CD4-positive, alpha-beta T cell (primary cell): ENCODE data around the gene CCNG2. TPM values are rescaled to one million over a fixed set of nuclear protein-coding genes. Genes with fewer than 3 reads are reported as not detected.

Experiments
- ATAC-seq: fragments of 200-7000 bp; cut with Tn5 transposase; one replicate; pipeline ENCODE4 v1.10.0; 2022; ENCODE audit warnings: mild to moderate bottlenecking; ENCODE audit not compliant: poor library complexity
- CTCF ChIA-PET: fragments of 350-600 bp; sonication (Branson Sonifier 250); formaldehyde crosslinking; loops from one replicate; lab custom pipeline; 2021; ENCODE audit warnings: antibody characterized with exemption, inconsistent platforms; lab: Charles Lee
- POLR2A ChIA-PET: fragments of 350-600 bp; sonication (Branson Sonifier 250); formaldehyde crosslinking; loops from one replicate; lab custom pipeline; 2021; ENCODE audit warnings: antibody characterized with exemption, inconsistent platforms; lab: Charles Lee
- DNase-seq, 14 experiments: peaks; one replicate each; pipeline ENCODE4 v3.0.0-alpha.2; 2013 to 2020; ENCODE audit warnings: mixed read lengths in 2 of 14
- H3K27ac ChIP-seq, 2 donors: one replicate each; pipeline versions ENCODE4 v1.5.1 to v1.7.0; 2013; ENCODE audit warnings: low read length in 2 of 2, low read depth in 1 of 2, mild to moderate bottlenecking in 1 of 2
- H3K27me3 ChIP-seq, 2 experiments: 1 replicate in 1 of 2; 2 replicates in 1 of 2; pipeline versions ENCODE4 v1.6.1 to v1.7.0; 2013; ENCODE audit warnings: low read length in 2 of 2, control low read depth in 1 of 2, mild to moderate bottlenecking in 1 of 2, moderate library complexity in 1 of 2; ENCODE audit not compliant: insufficient read depth in 2 of 2, control insufficient read depth in 1 of 2
- H3K36me3 ChIP-seq: one replicate; pipeline ENCODE4 v1.6.1; 2013; ENCODE audit warnings: low read length, control low read depth; ENCODE audit not compliant: insufficient read depth
- H3K4me1 ChIP-seq: one replicate; pipeline ENCODE4 v1.6.1; 2013; ENCODE audit warnings: low read length, control low read depth; ENCODE audit not compliant: insufficient read depth
- H3K4me3 ChIP-seq: one replicate; pipeline ENCODE4 v1.5.1; 2013; ENCODE audit warnings: mild to moderate bottlenecking, low read length, moderate library complexity
- H3K9me3 ChIP-seq, 2 experiments: 1 replicate in 1 of 2; 2 replicates in 1 of 2; pipeline versions ENCODE4 v1.6.1 to v1.7.0; 2013; ENCODE audit warnings: low read length in 2 of 2, mild to moderate bottlenecking in 2 of 2, control low read depth in 1 of 2, moderate library complexity in 1 of 2; ENCODE audit not compliant: control insufficient read depth in 1 of 2, insufficient read depth in 1 of 2
- H3K27ac Mint-ChIP-seq: one replicate; pipeline ENCODE4 v1.8.0; 2020; ENCODE audit warnings: mixed read lengths
- H3K27me3 Mint-ChIP-seq: one replicate; pipeline ENCODE4 v1.8.0; 2021; ENCODE audit warnings: mixed read lengths
- H3K36me3 Mint-ChIP-seq: one replicate; pipeline ENCODE4 v1.8.0; 2021; ENCODE audit warnings: low read depth, mixed read lengths
- H3K4me1 Mint-ChIP-seq: one replicate; pipeline ENCODE4 v1.8.0; 2021; ENCODE audit warnings: low read depth, mixed read lengths
- H3K4me3 Mint-ChIP-seq: one replicate; pipeline ENCODE4 v1.8.0; 2020; ENCODE audit warnings: mild to moderate bottlenecking, mixed read lengths
- H3K9me3 Mint-ChIP-seq: one replicate; pipeline ENCODE4 v1.8.0; 2020; ENCODE audit warnings: mixed read lengths
- intact Hi-C, 2 experiments: fragments of 100-400 bp; cut with DNase I in 1 of 2; cut with micrococcal nuclease in 1 of 2; formaldehyde crosslinking; loops; one replicate each; pipeline versions ENCODE4 v1.15.1 to v1.9.0; 2023 to 2025; cut with DNase I, micrococcal nuclease
- total RNA-seq, 174 experiments: library from RNA in 2 of 174; stranded (reverse) in 2 of 174; gene quantifications; one replicate each; pipeline ENCODE4 v1.2.3 and lab custom pipeline; 2021 to 2026
- TF ChIP-seq, protein P1 (sequence below): fragments of 200-600 bp; IDR thresholded peaks from one replicate; pipeline ENCODE4 v1.8.0; 2022; ENCODE audit warnings: antibody characterized with exemption, mild to moderate bottlenecking

The CCNG2 gene
- total RNA-seq, 2 experiments from 2014 or later = 20.6 to 21.3 TPM

DNA sequence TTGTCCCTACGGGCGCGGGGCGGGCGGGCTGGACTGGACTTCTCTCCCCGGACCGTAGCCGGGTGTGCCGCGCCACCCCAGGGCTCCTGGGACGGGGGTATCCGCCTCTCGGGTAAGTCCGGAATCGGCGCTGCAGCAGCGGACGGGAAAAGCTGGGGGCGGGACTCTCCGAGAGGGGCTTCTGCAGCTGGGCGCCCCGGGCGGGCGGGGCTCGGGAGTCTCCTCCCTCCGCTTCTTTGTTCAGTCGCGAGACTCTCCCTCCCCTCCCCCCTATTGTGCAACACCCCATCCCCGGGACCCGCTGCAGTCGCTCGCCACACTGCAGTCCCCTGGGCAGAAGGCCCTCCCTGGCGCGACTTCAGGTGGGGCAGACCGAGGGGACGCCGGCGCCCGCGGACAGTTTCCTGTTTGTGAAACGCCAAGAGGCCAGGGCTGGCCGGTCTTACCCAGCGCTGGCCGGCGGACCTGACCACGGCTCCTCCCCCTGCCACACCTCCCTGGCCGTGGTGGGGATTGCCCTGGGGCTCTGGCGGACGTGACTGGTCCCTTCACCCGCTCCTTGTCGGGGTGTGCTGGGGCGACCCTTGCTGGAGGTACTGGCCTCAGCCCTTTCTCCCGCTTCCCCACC, 966 bp downstream of the CCNG2 start:
- CTCF ChIA-PET = interaction anchor here (1.1 kb wide), 1 partner anchor 77 kb away, joined by 3 read pairs; no protein-coding TSS in a partner anchor
- H3K9me3 ChIP-seq = no peaks in the 10 kb centered on the region
- H3K27ac ChIP-seq = peak overlapping the region; percentile 52 to 73
- H3K27me3 ChIP-seq = no peaks in the 10 kb centered on the region
- TF ChIP-seq, protein P1, sequence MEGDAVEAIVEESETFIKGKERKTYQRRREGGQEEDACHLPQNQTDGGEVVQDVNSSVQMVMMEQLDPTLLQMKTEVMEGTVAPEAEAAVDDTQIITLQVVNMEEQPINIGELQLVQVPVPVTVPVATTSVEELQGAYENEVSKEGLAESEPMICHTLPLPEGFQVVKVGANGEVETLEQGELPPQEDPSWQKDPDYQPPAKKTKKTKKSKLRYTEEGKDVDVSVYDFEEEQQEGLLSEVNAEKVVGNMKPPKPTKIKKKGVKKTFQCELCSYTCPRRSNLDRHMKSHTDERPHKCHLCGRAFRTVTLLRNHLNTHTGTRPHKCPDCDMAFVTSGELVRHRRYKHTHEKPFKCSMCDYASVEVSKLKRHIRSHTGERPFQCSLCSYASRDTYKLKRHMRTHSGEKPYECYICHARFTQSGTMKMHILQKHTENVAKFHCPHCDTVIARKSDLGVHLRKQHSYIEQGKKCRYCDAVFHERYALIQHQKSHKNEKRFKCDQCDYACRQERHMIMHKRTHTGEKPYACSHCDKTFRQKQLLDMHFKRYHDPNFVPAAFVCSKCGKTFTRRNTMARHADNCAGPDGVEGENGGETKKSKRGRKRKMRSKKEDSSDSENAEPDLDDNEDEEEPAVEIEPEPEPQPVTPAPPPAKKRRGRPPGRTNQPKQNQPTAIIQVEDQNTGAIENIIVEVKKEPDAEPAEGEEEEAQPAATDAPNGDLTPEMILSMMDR = no peak
- peak; percentile 34 to 86 (median 64) for DNase-seq
- peak overlapping the region; percentile 95 for H3K4me3 Mint-ChIP-seq
- no peaks in the 10 kb centered on the region for H3K9me3 Mint-ChIP-seq
- H3K27ac Mint-ChIP-seq = peak overlapping the region; percentile 97
- peak overlapping the region; percentile 89 for H3K4me3 ChIP-seq
- peaks cover 39% of the 10 kb centered on the region for H3K36me3 Mint-ChIP-seq
- ATAC-seq = peak; percentile 11
- peaks cover 52% of the 10 kb centered on the region for H3K4me1 Mint-ChIP-seq
- H3K27me3 Mint-ChIP-seq = peaks cover 5% of the 10 kb centered on the region
- intact Hi-C loops = loop anchor here (1.0 to 10.0 kb wide), 13 partner anchors 44 to 1643 kb away; partner anchors contain the start of genes CCNI (in 1 of the 2), RCHY1 (in 1 of the 2), SCARB2 (in 1 of the 2) and SEPTIN11 (in 1 of the 2)
- peaks cover 9% of the 10 kb centered on the region for H3K36me3 ChIP-seq
- POLR2A ChIA-PET = interaction anchor here (0.9 to 5.3 kb wide), 6 partner anchors 12 to 83 kb away, joined by 3 to 76 read pairs (median 12); partner anchors contain the start of gene CCNI
- peaks cover 20% of the 10 kb centered on the region for H3K4me1 ChIP-seq

DNA sequence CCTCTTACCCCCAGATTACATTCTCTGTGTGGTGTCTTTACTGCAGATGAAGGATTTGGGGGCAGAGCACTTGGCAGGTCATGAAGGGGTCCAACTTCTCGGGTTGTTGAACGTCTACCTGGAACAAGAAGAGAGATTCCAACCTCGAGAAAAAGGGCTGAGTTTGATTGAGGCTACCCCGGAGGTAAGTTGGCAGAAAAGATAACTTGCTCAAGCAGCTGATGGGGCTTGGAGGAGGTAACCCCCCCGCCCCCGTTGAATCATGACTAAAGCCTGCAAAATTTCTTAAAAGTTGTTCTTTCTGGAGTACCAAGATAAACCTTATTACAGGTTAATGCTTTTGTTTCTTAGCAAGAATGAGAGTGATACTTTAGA, 1.5 kb downstream of the CCNG2 start:
- Mint-ChIP-seq H3K9me3 (no peaks in the 10 kb centered on the region), H3K27me3 (peaks cover 5% of the 10 kb centered on the region), H3K4me1 (peaks cover 53% of the 10 kb centered on the region), H3K36me3 (peaks cover 44% of the 10 kb centered on the region), H3K27ac (peak overlapping the region; percentile 85), H3K4me3 (peak overlapping the region; percentile 95)
- intact Hi-C loops = loop anchor here (2.0 to 10.0 kb wide), 11 partner anchors 44 to 1644 kb away; partner anchors contain the start of genes CCNI (in 1 of the 2), RCHY1 (in 1 of the 2), SCARB2 (in 1 of the 2) and SEPTIN11 (in 1 of the 2)
- POLR2A ChIA-PET = interaction anchor here (0.9 to 5.3 kb wide), 8 partner anchors 12 to 114 kb away, joined by 3 to 76 read pairs (median 4); partner anchors contain the start of gene CCNI
- Histone ChIP-seq H3K9me3 (no peaks in the 10 kb centered on the region), H3K27me3 (no peaks in the 10 kb centered on the region), H3K27ac (peak overlapping the region; percentile 52 to 73), H3K4me1 (peaks cover 20% of the 10 kb centered on the region), H3K36me3 (peaks cover 13% of the 10 kb centered on the region), H3K4me3 (peak overlapping the region; percentile 89)
- TF ChIP-seq, protein P1 = no peak
- CTCF ChIA-PET = no interaction called here
- DNase-seq (peak in 8 of 14 experiments; percentile 1 to 35 (median 7)), ATAC-seq (no peak)

DNA sequence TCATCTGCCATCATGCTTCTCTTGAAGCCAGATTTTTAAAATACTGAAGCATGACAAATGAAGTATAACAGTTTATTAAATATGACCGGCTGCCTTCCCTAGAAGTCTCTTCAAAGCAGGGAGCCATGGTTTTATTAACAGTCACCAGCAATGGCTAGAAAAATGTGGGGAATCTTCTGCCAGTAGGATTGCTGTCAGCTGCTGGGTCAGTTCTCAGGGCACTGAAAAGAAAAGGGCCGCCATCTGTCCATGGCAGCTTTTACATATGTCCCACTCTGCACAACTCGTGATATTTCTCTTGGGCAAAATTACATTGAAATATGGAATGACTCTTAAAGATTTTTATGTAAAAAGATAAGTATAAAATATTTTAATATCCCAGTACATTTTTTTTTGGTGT, 2.8 kb downstream of the CCNG2 start:
- Histone ChIP-seq H3K36me3 (peaks cover 26% of the 10 kb centered on the region), H3K4me1 (peaks cover 17% of the 10 kb centered on the region), H3K4me3 (no peak overlapping the region), H3K27me3 (no peaks in the 10 kb centered on the region), H3K27ac (no peak overlapping the region), H3K9me3 (no peaks in the 10 kb centered on the region)
- ChIA-PET POLR2A (interaction anchor here (0.7 to 1.7 kb wide), 2 partner anchors 38 to 115 kb away, joined by 4 to 6 read pairs; no protein-coding TSS in a partner anchor), CTCF (interaction anchor here (0.7 to 1.0 kb wide), 3 partner anchors 14 to 115 kb away, joined by 3 read pairs; no protein-coding TSS in a partner anchor)
- DNase-seq (no peak), ATAC-seq (no peak)
- H3K4me1 Mint-ChIP-seq = peaks cover 50% of the 10 kb centered on the region
- H3K36me3 Mint-ChIP-seq = peaks cover 55% of the 10 kb centered on the region
- H3K27me3 Mint-ChIP-seq = peaks cover 5% of the 10 kb centered on the region
- H3K27ac Mint-ChIP-seq = peak overlapping the region; percentile 85
- intact Hi-C loops = loop anchor here (2.0 to 10.0 kb wide), 12 partner anchors 33 to 1645 kb away; partner anchors contain the start of genes CCNI (in 1 of the 2), RCHY1 (in 1 of the 2), SCARB2 (in 1 of the 2) and SEPTIN11 (in 1 of the 2)
- peak overlapping the region; percentile 95 for H3K4me3 Mint-ChIP-seq
- H3K9me3 Mint-ChIP-seq = no peaks in the 10 kb centered on the region
- TF ChIP-seq, protein P1 = no peak
